Activated T-cell treated with anti-CD3 and anti-CD28 coated beads for 48 hours (primary cell): ENCODE measurements around the gene RUNX3.
A peak's percentile ranks its signal among the peaks of the same experiment; 100 is the strongest.

Experiments
- DNase-seq: peaks from one replicate; pipeline ENCODE4 v3.0.0-alpha.2; 2020; ENCODE audit warnings: low read depth

Gene RUNX3

GRCh38 chr1:24946861-24947658 is 17.0 kb upstream of the RUNX3 start:
- no peak for DNase-seq

DNA sequence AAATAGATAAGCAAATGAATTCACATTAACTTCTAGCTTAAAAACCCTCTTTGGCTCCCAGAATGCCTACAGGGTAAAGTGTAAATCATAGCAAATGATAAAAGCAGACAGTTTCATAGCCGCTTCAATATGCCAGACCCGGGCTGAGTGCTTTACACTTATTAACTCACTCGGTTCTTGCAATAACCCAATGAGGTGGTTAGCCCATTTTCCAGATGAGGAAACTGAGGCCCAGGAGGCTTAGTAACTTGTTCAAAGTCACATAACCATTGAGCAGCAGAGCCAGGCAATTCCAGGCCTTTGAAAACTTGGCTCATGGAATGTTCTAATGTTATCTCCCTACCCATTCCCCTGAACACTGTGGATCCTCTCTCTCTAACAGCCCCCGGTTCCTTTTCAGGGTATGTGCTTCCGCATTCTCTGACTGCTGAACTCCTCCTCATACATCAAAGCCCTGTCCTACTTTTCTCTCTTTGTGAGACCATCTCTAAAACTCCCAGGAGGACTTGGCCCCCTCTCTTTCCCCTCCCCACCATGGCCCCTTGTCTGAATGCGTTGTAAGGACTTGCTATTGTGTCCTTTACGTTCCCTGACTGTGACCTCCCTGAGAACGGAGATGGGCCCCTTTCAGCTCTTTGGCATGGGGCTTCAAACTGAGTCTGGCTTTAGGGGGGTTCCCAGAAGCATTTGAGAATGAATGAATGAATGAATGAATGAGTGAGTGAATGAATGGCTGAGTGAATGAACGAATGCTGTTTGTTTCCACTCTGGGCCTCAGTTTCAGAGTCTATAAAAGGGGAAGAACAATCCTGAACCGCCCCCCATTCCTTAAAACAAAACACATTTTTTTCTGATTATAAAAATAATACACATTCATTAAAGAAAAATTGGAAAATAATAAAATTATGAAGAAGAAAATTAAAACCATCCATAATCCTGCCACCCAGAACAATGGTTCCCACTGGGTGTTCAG is 15.6 kb upstream of the RUNX3 start:
- no peak for DNase-seq

GRCh38 chr1:24944318-24944717 is 14.2 kb upstream of the RUNX3 start:
- no peak for DNase-seq

- DNase-seq: no peak
Measured at GRCh38 chr1:24942789-24943188, 12.7 kb upstream of the RUNX3 start.

GRCh38 chr1:24941564-24941963 is 11.5 kb upstream of the RUNX3 start:
- no peak for DNase-seq

GRCh38 chr1:24940231-24940630 is 10.2 kb upstream of the RUNX3 start:
- DNase-seq: no peak

- no peak for DNase-seq
Measured at GRCh38 chr1:24939675-24940193, 9.7 kb upstream of the RUNX3 start.

DNA sequence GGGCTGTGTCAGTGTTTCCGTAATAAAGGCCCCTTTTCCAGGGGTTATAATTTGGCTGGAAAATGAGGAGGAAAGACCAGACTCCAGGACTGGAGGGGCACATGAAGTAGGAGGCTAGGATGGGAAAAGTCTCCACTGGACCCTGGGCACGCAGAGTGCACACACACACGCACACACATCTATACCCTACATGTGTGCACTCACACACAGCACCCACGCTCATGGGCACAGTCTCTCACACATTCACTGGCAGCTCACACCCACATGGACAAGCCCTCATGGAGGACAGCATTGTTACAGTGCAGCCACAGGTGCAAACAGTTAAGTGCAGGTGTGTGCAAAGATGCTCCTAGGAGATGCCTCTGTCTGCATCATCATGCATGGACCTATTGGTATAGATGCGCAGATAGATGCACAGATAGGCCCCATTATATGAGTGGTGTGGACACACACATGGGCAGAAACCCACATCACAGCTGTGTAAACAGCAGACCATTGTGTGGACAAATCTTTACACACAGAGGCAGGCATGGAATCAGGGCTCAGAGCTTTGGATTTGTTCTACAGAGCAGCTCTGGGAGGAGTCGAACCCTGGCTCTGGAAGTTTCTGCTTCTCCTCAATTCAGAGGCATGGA is 9.1 kb upstream of the RUNX3 start:
- no peak for DNase-seq

- DNase-seq: no peak
Measured at GRCh38 chr1:24938276-24938675, 8.2 kb upstream of the RUNX3 start.

DNA sequence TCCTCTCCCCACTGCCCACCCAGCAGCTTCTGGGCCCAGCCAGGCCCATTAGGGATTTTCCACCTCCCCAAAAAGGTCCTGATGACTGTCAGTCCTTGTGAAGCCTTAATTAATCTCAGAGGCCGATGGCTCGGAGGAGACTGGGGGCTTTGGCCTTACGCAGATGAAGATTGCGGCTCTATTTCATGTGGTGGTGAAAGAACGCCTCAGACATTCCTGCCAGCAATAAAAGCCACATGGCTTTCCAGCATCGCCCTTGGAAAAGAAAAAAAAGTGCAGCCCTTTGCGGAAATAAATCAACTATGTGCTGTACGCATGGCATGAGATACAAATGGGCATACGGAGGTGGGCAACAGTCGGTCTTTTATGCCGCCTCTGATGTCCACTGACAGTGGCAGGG is 6.6 kb upstream of the RUNX3 start:
- no peak for DNase-seq

GRCh38 chr1:24935615-24936484 is 5.8 kb upstream of the RUNX3 start:
- DNase-seq: no peak

DNA sequence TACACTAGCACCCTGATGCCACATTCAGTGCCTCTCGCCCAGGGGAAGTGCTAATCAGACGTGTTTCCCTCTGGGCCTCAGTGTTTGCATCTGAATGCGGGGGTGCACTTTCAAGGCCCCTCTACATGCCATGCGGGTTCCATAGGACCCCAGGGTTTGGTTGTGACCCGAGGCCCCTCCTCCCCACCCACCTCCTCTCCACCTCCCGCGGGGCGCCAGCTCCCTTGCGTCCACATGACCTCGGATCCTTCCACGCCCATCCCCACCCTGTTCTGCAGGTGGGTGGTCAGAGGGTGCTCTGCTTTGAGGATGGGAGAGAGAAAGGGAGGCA is 5.1 kb upstream of the RUNX3 start:
- DNase-seq: no peak

GRCh38 chr1:24934310-24935195 is 4.5 kb upstream of the RUNX3 start:
- no peak for DNase-seq

DNA sequence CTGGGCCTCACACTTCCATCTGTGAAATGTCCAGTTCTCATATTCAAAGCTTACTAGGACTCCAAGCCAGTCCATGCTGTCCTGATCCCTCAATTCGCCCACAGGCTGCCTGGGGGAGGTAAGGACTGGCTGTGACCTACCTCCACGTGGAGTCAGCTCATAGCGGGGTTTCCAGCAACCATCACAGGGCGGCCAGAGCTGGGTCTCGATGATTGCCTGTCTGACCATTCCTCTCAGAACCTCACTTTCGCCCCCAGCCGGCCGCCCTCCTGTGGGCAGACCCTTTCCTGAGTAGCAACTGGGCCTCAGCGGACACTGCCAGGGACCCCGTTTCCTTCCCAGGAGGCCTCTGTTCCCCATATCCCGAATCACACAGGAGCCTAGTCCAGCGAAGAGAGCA is 3.4 kb upstream of the RUNX3 start:
- DNase-seq: no peak

DNA sequence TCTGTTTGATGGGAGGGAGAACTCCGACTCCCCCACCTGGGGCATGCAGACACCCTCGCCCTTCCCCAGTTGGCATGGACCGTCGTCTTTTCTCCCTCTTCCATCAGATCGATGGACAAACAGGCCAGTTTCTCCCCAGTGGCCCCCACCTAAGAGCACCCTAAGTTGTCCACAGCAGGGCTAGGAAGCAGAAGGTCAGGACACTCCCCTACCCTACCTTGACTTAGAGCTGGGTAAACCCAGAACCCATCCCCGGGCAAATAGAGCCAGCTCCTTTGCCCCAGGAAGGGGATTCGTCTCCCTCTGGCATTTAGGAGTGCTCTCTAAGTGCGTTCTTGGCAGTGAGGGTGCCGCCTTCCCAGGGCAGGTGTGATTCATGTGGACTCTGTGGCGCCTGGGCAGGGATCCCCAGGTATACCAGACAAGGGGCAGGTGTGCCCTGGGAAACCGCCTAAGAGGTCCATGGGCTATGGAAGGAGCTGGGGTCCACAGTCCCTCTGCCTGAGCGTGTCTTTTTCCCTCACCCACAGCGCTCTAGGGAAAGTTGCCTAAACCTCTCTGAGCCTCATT is 2.7 kb upstream of the RUNX3 start:
- no peak for DNase-seq

- DNase-seq: peak; percentile 79
Measured at GRCh38 chr1:24932284-24932683, 2.2 kb upstream of the RUNX3 start.

DNA sequence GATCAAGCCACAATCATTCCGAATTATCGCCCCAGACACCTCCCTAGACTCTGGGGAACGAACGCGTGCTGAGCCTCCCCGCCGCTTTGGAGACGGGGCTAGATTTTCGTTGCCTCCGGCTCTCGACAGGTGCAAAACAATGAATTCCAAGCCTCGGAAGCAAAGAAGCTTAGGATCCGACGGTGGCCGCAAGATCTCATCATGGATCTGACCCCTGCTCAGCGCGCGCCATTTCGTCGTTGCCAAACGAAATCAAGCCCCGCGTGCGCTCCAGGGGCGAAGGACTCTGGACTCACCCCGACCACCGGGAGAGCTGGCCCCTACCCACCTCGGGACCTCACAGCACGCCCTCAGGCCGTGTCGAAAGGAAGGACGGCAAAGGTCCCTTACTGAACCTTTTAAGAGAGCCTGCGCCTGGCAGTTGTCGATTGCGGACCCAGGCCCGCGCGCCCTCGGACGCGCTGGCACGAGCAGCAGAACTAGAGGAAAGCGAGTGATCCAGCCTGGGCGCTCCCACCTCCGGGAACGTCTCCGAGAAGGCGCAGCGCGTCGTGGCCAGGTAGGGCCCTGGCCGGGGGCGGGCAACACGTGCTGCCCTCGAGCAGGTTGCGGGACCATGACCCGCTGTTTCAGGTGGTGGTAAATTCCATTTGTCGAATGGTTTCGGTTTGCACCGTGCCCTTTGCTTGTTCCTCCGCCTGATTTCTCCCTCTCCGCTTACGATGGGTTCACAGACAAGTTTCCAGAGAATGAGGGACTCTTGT is 1.6 kb upstream of the RUNX3 start:
- no peak for DNase-seq

GRCh38 chr1:24931146-24931467 is 1.0 kb upstream of the RUNX3 start:
- DNase-seq: no peak

- DNase-seq: peak; percentile 49
Measured at GRCh38 chr1:24929398-24930259, 447 bp downstream of the RUNX3 start.
